ENCODE measurements around the gene ADAMTS16.

The ADAMTS16 gene

GRCh38 chr5:5276951-5277517 lies 136.9 kb downstream of the ADAMTS16 start:
- DNase-seq (ENCODE audit: extremely low spot score), result no peak
- POLR2A ChIA-PET, result no interaction called here
- TF ChIP-seq BHLHE40 (IDR thresholded peaks at IDR 0.05; ENCODE audit: borderline replicate concordance) (no peak), SUZ12 (IDR thresholded peaks at IDR 0.05) (no peak), LEF1 (IDR thresholded peaks at IDR 0.05; ENCODE audit: borderline replicate concordance) (no peak), NFRKB (IDR thresholded peaks at IDR 0.05) (no peak), FOXM1 (IDR thresholded peaks at IDR 0.05; ENCODE audit: borderline replicate concordance) (no peak), FOXA1 (IDR thresholded peaks at IDR 0.05) (no peak), ARNT (IDR thresholded peaks at IDR 0.05) (no peak)
- CTCF ChIA-PET, result interaction anchor here (0.8 kb wide), 1 partner anchor 11 kb away, joined by 3 read pairs; no protein-coding TSS in a partner anchor

DNA sequence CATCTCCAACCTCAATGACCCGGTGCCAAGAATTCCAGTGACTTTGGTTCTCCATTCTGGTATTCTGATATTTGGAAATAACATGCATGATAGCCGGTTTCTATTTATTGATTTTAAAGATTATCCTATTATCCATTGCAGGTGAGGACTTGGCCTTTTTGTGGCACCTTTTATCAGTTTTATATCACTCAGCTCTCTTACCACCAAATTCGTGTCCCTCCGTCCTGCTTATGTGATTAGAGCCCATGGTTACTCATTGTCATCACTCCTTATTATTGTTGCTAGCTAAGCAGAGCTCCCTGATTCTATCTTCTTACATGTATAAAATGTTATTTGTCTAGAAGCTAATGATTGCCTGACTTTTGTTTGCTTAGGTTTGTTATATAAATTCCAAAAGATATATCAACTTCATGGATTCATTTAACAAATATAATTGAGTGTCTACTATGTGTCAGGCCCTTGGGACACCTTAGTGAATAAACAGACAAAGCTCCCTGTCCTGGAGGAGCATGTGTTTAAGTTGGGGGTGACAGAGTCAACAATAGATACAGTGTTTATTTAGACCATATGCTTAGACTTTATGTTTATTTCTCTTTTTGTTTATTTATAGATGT lies 138.2 kb downstream of the ADAMTS16 start:
- TF ChIP-seq TARDBP (IDR thresholded peaks at IDR 0.05) (no peak), ELF4 (IDR thresholded peaks at IDR 0.05) (no peak), ZNF384 (IDR thresholded peaks at IDR 0.05) (no peak), HDGF (IDR thresholded peaks at IDR 0.05; ENCODE audit: borderline replicate concordance) (no peak), FOXA1 (IDR thresholded peaks at IDR 0.05) (no peak), NFRKB (IDR thresholded peaks at IDR 0.05) (no peak), ARNT (IDR thresholded peaks at IDR 0.05) (no peak)
- ChIA-PET POLR2A (interaction anchor here (1.0 kb wide), 1 partner anchor 8 kb away, joined by 4 read pairs; no protein-coding TSS in a partner anchor), CTCF (no interaction called here)
- DNase-seq (ENCODE audit: extremely low spot score), result no peak

DNA sequence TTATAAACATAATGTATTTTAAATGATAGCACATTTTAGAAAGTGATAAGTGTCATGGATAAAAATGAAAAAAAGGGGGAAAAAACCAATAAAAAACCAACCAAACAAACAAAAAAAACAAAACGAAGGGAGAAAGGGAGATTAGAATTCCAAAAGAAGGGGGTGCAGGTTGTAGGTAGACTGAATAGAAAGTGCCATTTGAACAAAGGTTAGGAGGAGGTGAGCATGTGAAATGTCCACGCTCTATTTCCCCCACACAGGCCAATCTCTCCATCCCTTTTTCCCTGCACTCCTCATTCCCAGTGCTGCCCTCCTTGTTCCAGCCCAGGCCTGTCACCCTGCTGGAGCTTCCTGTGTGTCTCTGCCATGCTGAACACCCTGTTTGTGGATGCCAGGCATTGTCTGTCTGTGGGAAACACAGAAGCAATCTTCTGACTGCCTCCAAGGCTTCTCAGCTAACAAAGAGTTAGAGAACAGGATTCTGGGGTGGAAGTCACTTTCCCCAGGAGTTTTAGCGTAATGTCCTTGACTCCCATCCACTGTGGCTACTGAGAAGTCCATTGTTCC lies 138.8 kb downstream of the ADAMTS16 start:
- DNase-seq (ENCODE audit: extremely low spot score), result no peak
- ChIA-PET CTCF (no interaction called here), POLR2A (no interaction called here)
- TF ChIP-seq FOXK2 (IDR thresholded peaks at IDR 0.05), result no peak
- no peak for TF ChIP-seq SP1 (IDR thresholded peaks at IDR 0.05)
- no peak for TF ChIP-seq NFRKB (IDR thresholded peaks at IDR 0.05)
- TF ChIP-seq ELF4 (IDR thresholded peaks at IDR 0.05), result no peak
- no peak for TF ChIP-seq FOXA1 (IDR thresholded peaks at IDR 0.05)
- no peak for TF ChIP-seq CTBP1 (IDR thresholded peaks at IDR 0.05; ENCODE audit: borderline replicate concordance)
- TF ChIP-seq ARNT (IDR thresholded peaks at IDR 0.05), result no peak
- TF ChIP-seq SUZ12 (IDR thresholded peaks at IDR 0.05), result no peak
- TF ChIP-seq TARDBP (IDR thresholded peaks at IDR 0.05), result no peak
- no peak for TF ChIP-seq BHLHE40 (IDR thresholded peaks at IDR 0.05; ENCODE audit: borderline replicate concordance)
- no peak for TF ChIP-seq LEF1 (IDR thresholded peaks at IDR 0.05; ENCODE audit: borderline replicate concordance)
- TF ChIP-seq HDGF (IDR thresholded peaks at IDR 0.05; ENCODE audit: borderline replicate concordance), result no peak

GRCh38 chr5:5285906-5286305 lies 145.8 kb downstream of the ADAMTS16 start:
- no peak for DNase-seq (ENCODE audit: extremely low spot score)
- ChIA-PET POLR2A (interaction anchor here (0.7 to 2.0 kb wide), 2 partner anchors 8 to 65 kb away, joined by 3 to 4 read pairs; no protein-coding TSS in a partner anchor), CTCF (no interaction called here)
- TF ChIP-seq ELF4 (IDR thresholded peaks at IDR 0.05) (no peak), TARDBP (IDR thresholded peaks at IDR 0.05) (no peak), BHLHE40 (IDR thresholded peaks at IDR 0.05; ENCODE audit: borderline replicate concordance) (no peak), FOXA1 (IDR thresholded peaks at IDR 0.05) (no peak), FOXM1 (IDR thresholded peaks at IDR 0.05; ENCODE audit: borderline replicate concordance) (no peak), FOXK2 (IDR thresholded peaks at IDR 0.05) (no peak), ZNF384 (IDR thresholded peaks at IDR 0.05) (no peak)

GRCh38 chr5:5287419-5287818 lies 147.3 kb downstream of the ADAMTS16 start:
- TF ChIP-seq, protein P1, sequence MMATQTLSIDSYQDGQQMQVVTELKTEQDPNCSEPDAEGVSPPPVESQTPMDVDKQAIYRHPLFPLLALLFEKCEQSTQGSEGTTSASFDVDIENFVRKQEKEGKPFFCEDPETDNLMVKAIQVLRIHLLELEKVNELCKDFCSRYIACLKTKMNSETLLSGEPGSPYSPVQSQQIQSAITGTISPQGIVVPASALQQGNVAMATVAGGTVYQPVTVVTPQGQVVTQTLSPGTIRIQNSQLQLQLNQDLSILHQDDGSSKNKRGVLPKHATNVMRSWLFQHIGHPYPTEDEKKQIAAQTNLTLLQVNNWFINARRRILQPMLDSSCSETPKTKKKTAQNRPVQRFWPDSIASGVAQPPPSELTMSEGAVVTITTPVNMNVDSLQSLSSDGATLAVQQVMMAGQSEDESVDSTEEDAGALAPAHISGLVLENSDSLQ (IDR thresholded peaks at IDR 0.05), result no peak
- TF ChIP-seq HDGF (IDR thresholded peaks at IDR 0.05; ENCODE audit: borderline replicate concordance) (no peak), ZNF384 (IDR thresholded peaks at IDR 0.05) (no peak), ARNT (IDR thresholded peaks at IDR 0.05) (no peak), NFRKB (IDR thresholded peaks at IDR 0.05) (no peak), TARDBP (IDR thresholded peaks at IDR 0.05) (no peak), FOXK2 (IDR thresholded peaks at IDR 0.05) (no peak), BHLHE40 (IDR thresholded peaks at IDR 0.05; ENCODE audit: borderline replicate concordance) (no peak), SP1 (IDR thresholded peaks at IDR 0.05) (no peak), FOXA1 (IDR thresholded peaks at IDR 0.05) (no peak), LEF1 (IDR thresholded peaks at IDR 0.05; ENCODE audit: borderline replicate concordance) (no peak), L3MBTL2 (conservative IDR thresholded peaks at IDR 0.05) (no peak), CTBP1 (IDR thresholded peaks at IDR 0.05; ENCODE audit: borderline replicate concordance) (no peak), FOXM1 (IDR thresholded peaks at IDR 0.05; ENCODE audit: borderline replicate concordance) (no peak)

GRCh38 chr5:5288201-5288600 lies 148.1 kb downstream of the ADAMTS16 start:
- TF ChIP-seq FOXK2 (IDR thresholded peaks at IDR 0.05), result no peak
- no peak for TF ChIP-seq ARNT (IDR thresholded peaks at IDR 0.05)
- no peak for TF ChIP-seq FOXM1 (IDR thresholded peaks at IDR 0.05; ENCODE audit: borderline replicate concordance)
- TF ChIP-seq SP1 (IDR thresholded peaks at IDR 0.05), result no peak
- no peak for TF ChIP-seq BHLHE40 (IDR thresholded peaks at IDR 0.05; ENCODE audit: borderline replicate concordance)
- TF ChIP-seq ELF4 (IDR thresholded peaks at IDR 0.05), result no peak
- TF ChIP-seq NFRKB (IDR thresholded peaks at IDR 0.05), result no peak
- no peak for TF ChIP-seq SUZ12 (IDR thresholded peaks at IDR 0.05)
- POLR2A ChIA-PET, result interaction anchor here (0.7 kb wide), 1 partner anchor 63 kb away, joined by 3 read pairs; no protein-coding TSS in a partner anchor
- no peak for DNase-seq (ENCODE audit: extremely low spot score)
- CTCF ChIA-PET, result no interaction called here

More at GRCh38 chr5:5287419-5287818, 147.3 kb downstream of the ADAMTS16 start:
- no peak for DNase-seq (ENCODE audit: extremely low spot score)
- ChIA-PET CTCF (no interaction called here), POLR2A (interaction anchor here (0.7 to 2.0 kb wide), 2 partner anchors 9 to 15 kb away, joined by 3 to 4 read pairs; no protein-coding TSS in a partner anchor)

DNA sequence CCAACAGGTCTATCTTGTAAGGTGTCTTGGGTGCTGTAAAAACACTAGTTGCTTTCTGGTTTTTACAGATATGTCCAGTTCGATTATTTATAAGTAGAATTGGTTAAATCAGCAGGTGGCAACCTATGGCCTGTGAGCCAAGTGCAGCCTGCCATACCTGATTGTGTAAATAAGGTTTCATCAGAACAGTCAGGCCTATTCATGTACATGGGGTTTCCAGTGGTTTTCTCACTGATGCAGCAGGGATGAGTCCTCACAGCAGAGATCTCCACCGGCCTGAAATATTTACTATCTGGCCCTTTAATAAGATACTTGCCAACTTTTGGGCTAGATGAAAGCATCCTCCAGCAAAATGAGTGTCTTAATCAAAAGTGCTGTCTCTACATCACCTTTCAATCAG lies 149.4 kb downstream of the ADAMTS16 start:
- POLR2A ChIA-PET, result no interaction called here

More for the DNA sequence above, 149.4 kb downstream of the ADAMTS16 start:
- TF ChIP-seq ZNF384 (IDR thresholded peaks at IDR 0.05) (no peak), ARNT (IDR thresholded peaks at IDR 0.05) (no peak), ELF4 (IDR thresholded peaks at IDR 0.05) (no peak), FOXK2 (IDR thresholded peaks at IDR 0.05) (no peak), SUZ12 (IDR thresholded peaks at IDR 0.05) (no peak), L3MBTL2 (conservative IDR thresholded peaks at IDR 0.05) (no peak), NFRKB (IDR thresholded peaks at IDR 0.05) (no peak), SP1 (IDR thresholded peaks at IDR 0.05) (no peak), LEF1 (IDR thresholded peaks at IDR 0.05; ENCODE audit: borderline replicate concordance) (no peak), TARDBP (IDR thresholded peaks at IDR 0.05) (no peak), FOXM1 (IDR thresholded peaks at IDR 0.05; ENCODE audit: borderline replicate concordance) (no peak), CTBP1 (IDR thresholded peaks at IDR 0.05; ENCODE audit: borderline replicate concordance) (no peak), HDGF (IDR thresholded peaks at IDR 0.05; ENCODE audit: borderline replicate concordance) (no peak), FOXA1 (IDR thresholded peaks at IDR 0.05) (no peak), BHLHE40 (IDR thresholded peaks at IDR 0.05; ENCODE audit: borderline replicate concordance) (no peak)
- TF ChIP-seq, protein P1 (IDR thresholded peaks at IDR 0.05), result no peak
- CTCF ChIA-PET, result no interaction called here
- no peak for DNase-seq (ENCODE audit: extremely low spot score)
